Kidney glomerular epithelial cell (primary cell): ENCODE data around the gene CTIF.
"Not testable (repeated sequence)": the region's sequence is repeated elsewhere in the genome, so short reads cannot be mapped to it uniquely, and the experiment has no call there.

Experiments used
- DNase-seq: peaks from one replicate; lab custom pipeline; 2025; lab: John Stamatoyannopoulos, UW

CTIF gene

DNA sequence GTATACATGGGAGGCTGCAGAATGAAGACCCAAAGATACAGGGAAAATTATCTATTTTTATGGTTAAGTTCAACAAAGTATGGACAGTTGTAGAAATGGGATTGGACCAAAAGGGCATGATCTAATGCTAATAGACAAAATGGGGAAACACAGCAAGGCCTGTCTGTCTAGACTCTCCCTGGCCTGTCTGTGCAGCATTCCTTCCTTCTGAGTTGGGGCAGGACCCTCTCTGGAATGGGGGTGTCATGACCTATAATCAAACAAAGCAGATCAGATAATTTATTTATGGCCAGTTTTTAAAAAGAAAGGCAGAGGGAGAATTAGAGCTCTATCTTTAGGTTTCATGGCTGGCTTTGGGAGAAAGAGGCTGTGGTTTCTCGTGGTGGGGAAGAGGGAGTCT lies 104.4 kb downstream of the CTIF start:
- DNase-seq: no peak

DNA sequence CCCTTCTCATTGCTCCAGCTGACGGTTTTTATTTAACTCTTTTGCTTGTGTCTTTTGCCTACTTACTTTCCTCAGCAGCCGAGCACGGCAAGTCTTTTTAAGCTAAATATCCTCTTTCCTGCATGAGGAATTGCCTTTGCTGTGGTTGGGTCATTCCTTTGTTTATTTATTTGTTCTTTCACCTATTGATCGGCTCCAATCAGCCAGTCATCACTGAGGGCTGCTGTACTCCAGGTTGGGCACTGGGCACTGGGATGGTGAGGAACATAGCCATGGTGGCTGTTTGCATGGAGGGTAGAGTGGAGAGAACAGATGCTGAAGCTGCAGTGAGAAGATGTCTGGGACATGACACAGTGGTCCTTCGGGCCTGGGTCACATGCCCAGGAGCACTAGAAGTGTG lies 105.2 kb downstream of the CTIF start:
- no peak for DNase-seq

DNA sequence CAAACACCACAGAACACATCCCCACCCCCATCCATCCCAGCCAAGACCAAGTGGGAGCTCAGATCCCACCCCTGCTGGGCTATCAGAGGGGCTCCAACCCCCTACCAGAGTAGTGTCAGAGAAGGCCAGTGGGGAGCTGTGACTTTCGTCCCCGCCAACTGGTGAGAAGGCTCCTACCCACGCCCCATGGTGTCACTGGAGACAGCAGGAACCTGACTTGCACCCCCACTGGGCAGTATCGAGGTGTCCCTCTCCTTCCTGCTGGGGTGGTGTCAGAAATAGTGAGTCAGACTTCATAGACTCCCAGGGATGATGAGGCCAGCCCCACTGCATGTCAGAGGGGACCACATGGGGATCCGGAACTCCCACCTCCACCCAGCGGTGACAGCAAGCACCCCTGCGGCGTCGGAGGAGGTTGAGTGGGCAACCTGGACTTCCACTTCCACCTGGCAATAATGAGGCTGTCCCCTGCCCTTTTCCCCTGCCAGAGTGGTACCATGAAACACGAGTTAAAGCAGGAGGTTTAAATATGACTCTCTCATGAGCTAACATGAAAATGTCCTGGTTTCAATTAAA lies 106.7 kb downstream of the CTIF start:
- no peak for DNase-seq

DNA sequence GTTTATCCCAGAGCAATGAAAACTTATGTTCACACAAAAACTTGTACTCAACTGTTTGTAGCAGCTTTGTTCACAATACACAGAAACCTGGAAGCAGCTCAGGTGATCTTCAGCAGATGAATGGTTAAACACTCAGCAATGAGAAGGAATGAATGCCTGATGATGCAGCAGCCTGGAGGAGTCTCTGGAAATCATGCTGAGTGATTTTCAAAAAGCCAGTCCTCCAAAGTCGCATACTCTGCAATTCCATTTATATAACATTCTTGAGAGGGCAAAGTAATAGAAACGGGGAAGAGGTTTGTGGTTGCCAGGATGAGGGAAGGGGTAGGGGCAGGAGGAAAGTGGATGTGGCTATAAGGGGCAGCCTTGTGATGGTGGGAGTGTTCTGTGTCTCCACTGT lies 108.1 kb downstream of the CTIF start:
- DNase-seq: peak; percentile 40

DNA sequence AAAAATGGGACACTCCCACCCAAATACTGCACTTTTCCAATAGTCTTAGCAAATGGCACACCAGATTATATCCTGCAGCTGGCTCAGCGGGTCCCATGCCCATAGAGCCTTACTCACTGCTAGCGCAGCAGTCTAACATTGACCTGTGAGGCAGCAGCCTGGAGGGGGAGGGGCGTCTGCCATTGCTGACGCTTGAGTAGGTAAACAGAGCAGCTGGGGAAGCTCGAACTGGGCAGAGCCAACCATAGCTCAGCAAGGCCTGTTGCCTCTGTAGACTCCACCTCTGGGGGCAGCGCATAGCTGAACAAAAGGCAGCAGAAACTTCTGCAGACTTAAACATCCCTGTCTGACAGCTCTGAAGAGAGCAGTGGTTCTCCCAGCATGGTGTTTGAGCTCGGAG lies 110.4 kb downstream of the CTIF start:
- no peak for DNase-seq

DNA sequence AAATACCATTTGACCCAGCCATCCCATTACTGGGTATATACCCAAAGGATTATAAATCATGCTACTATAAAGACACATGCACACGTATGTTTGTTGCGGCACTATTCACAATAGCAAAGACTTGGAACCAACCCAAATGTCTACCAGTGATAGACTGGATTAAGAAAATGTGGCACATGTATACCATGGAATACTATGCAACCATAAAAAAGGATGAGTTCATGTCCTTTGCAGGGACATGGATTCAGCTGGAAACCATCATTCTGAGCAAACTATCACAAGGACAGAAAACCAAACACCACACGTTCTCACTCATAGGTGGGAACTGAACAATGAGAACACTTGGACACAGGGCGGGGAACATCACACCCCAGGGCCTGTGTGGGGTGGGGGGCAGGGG lies 115.8 kb downstream of the CTIF start:
- DNase-seq: not testable (repeated sequence)

DNA sequence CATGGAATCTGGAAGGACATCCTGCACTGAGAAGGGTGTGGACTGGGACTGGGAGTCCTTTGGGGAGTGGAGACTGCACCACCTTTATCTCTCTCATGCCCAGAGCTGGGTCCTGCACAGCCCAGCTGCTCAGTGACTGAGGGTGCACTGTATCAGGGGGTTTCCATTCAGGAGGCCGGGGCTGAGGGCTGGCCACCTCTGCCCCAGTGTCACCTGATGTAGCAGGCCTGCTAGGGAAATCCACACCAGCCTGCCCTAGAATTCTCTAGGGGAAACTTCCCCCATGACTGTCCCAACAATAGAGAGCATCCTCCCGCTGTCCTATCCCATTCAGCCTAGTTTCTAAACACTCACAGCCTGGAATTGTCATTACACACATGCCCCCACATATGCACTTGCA lies 116.7 kb downstream of the CTIF start:
- DNase-seq: no peak

DNA sequence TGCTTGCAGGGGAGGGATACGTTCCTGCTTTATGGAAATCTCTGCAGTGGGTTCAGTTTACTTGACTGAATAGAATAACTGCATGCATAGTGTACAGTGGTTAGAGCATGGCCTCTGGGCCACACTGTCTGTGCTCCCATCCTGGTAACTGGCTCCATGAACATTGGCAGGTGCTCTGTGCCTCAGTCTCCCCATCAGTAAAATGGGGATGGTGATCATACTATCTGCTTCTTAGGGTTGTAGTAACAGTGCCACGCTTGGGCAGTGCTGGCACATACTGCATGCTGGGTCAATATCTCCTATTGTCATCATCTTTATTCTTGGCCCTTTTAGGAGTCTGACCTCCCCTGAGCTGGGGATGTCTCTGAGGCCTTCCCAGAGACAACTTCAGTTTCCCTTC lies 117.3 kb downstream of the CTIF start:
- DNase-seq: no peak

DNA sequence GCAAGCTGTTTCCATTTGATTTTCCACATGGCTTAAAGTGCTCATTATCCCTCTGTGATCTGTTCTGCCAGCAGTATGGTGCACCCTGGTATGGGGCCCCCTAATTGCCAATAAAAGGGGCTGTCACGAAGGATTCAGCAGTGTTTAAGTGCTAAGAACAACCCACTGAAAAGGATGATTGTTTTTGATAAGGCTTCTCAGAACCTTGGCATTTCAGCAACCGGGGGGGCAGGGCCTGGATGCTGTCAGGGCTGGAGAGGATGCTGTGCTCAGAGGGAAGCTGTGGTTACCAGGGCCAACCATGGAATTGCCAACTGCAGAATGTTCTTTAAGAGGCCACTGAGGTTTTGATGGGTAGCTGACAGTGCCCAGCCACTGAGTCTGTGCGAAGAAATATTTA lies 117.8 kb downstream of the CTIF start:
- no peak for DNase-seq

DNA sequence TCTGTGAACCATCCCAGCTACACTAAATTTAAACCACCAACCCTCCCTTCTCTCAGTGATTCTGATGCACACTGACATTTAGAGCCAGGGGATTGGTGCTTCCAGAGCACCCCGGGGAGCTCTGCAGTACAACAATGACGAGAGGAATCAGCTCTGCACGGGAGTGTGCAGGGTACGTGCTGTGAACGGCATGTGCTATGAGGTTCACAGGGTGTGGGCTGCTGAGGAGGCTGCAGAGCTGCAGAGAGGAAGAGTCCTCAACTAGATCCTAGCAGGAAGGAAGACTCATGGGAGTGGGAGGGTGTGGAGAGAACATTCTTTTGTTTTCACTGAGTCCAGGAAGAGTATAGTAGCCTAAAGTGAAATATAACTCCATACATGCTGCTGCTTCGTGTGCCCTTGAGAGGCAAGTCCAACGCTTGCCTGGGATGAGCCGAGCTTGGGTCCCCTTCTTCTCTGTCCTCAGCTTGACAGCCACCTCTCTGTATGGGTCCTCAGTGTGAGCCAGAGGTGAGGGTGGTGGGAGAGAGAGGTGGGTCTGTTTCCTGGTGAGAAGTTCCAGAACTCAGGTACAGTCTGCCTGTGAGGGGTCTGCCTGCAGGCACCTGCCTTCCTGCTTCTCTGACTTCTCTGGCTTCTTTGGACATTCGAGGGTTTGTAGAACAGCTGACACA lies 118.8 kb downstream of the CTIF start:
- no peak for DNase-seq

DNA sequence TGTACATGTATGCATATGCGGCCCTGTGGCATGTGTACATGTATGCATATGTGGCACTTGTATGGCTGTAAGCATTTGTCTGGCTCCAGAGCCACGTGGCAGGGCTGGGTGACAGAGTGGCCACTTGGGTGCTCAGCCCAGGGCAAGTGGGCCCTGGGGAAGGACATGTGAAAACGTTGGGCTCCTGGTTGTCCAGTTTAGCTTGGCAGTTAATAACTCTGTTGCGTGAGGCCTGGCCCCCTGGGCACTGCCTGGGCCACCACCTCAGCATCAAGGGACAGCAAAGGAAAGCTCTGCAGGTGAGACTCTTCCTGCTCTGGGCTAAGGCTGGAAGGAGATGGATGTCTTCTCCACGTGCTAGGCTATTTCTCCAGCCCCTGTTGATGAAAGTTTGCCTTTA lies 119.9 kb downstream of the CTIF start:
- DNase-seq: no peak

DNA sequence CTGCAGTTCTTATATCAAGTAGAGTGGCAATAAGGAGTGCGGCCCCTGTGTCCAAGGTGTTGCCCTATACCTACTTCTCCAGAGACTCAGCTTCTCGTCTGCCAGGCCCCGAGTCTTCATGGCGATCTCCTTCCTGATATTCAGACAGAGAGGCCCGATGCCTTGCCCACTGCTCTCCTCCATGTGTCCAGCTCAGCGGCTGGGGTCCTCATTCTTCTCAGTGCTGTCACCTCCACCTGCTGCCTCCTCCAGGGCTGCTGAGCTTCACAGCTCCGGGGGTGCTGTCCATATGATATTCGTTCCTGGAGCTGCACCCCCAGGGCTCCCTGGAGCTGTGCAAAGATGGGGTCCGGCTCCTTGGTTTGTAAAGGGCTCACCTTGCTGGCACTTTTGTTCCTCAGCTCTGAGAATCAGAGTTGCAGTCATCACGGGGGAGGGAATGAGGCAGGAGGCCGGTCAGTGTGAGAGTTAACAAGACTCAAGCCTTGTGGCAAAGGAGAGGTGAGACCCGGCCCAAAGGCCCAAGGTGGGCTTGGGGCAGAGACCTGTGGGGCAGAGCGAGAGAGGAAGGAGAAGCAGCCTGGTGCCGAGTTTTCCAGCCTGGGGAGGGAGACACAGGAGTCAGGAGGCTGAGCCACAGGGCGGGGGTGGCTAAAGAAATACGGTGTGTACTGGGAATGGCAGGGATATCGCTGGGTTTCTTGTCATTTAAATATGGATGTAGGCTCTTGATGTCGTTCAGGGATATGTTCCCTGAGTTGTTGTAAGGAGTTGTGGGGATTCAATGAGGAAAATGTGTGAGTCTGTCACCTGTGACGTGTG lies 120.6 kb downstream of the CTIF start:
- no peak for DNase-seq

DNA sequence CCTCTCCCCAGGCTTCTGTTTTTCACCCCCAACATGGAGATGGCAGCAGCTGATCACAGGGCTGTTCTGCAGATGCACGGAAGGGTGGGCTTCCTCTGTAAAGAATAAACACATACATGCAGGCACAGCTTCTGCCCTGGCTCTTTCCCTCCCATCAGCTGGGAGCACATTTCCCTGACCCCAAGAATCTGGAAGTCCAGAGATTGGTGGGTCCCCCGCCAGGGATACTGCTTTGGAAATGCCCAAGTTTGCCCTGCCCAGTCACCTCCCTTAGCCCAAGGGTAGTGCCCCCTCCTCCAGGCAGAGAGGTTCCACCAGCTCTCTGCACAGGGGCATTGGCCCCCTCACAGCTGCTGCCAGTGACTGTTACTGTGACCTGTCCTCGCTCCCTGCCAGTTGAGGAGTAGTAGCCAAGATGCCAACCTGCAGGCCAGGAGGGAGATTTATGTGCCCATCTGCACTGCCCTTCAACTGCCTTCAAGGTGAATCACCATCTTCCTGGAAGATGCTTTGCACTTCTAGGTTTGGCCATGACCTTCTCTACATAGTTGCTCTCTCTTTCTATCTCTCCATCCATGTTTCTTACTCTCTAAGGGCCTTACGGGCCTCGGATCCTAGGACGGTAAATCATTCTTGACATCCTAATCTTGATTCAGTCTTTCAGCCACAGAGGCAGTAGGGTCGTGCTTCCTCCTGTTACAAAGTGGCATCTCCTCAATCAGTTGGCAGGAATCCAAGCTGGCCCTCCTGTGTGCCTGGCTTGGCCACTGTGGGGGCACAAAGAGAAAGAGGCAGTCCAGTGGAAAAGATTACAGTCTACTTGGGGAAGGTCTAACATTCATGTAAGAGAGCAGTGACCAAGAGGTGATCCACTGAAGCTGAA lies 121.8 kb downstream of the CTIF start:
- peak; percentile 17 for DNase-seq

DNA sequence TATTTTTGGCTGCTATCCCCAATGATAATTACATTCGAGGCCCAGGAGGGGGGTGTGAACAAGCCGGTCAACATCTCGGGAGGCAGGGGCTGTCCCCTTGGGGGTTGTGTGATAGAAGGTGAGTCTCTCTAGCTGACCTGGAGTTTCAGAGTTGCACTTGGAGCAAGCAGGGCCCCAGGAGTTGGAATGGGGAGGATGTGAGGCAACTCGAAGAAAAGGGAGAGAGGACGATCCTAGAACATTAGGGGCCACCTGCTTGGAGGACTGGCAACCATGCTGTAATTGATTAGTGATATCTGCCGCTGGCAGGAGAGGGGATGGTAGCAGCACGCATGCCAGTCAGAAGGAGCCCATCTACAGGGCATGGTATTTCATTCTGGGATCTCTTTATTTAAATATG lies 122.6 kb downstream of the CTIF start:
- no peak for DNase-seq

DNA sequence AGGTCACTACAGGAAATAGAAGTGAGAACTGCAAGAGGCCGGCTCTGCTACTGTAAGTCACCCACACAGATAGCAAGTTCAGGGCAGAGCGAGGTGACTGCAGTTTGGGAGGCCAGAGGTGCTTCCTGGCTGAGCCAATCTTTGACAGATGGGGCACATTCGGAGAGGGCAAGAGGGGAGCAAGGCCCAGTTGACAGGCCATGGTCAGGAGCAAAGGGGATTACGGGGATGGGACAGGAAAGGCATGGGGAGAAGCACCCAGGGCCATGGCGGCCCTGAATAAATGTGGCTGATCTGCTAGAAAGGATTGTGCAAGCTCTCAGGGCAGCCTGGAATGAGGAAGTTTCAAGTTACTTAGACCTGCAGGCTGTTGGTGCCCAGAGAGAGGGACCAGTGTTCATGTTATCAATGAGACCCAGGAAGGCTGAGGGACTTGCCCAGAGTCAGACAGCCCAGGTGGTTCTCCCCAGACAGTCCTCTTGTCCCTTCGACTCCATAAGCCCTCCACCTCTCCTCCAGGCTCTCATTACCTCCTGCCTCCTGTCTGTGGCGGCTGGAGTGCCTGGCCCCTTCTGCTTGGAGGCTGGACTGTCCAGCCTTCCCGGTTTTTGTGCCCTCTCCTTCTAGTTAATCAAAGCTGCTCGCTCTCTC lies 123.3 kb downstream of the CTIF start:
- no peak for DNase-seq

DNA sequence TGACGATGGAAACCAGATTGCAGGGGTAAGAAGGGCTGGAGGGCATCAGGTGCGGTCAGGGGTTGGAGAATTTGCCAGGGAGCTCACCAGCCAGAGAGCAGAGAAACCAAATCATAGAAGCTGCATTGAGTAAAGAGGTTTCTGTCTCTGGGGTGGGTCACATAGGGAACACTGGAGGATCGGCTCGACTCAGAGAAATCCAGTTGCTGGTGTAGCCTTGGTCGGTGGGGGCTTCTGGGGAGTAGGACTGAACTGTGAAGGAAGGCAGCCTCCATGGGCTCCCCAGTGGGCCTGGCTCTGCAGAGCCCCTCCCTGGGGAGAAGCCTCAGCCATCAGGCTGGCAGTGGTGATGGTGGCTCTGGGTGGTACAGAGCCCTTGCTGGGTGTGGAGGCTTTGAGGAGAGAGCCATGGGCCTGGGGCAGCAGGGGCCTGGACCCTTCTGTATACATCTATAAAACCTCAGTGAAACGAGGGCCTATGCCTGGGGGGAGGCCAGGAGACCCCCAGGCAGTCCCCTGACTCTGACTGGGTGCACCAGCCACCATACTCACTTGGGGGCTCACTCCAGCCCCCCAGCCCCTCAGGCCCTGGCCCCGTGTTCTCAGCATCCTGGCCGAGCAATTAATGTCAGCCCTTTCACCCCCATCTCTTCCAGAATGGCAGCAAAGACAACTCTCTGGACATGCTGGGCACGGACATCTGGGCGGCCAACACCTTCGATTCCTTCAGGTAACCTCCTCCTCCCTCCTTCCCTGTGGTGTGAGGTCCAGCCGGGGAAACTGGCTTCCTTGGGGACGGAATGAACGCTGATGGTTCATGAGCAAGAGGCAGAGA lies 124.5 kb downstream of the CTIF start:
- DNase-seq: no peak

DNA sequence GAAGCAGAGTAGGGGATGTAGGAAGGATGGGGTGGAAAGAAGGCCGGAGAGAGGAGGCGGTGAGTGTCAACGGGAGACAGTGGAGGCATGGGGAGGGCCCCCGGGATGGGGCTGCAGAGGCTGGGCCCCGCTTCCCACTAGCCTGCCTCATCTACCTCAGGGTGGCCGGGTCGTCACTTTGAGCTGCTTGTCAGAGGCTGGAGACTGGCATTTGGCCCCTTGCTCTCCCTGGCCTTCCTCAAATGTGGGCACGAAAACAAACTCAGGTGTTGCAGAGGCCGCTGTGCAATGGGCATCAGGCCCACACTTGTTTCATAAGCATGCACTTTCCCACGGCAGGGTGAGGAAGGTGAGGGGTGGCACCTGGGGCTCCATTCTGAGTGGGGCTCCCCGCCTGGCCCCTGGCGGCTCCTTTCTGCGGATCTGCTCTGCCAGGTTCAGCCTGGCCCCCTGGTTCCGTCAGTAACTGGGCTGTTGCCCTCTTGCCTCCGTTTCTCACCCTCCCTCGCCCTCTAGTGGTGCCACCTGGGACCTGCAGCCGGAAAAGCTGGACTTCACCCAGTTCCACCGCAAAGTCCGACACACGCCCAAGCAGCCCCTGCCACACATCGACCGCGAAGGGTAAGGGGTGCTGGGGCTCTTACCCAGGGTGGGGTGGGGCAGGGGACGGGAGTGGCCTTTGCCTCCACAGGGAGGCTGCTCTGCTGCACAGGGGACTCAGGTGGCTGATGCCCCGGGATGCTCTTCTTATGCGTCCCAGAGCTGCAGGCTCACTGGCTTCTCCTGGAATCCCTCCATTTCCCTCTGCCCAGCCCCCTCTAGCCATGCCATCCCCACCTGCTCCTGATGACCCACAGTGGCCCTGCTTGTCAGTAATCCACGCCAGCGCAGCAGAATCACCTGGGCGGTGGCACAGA lies 125.4 kb downstream of the CTIF start:
- DNase-seq: peak; percentile 47

DNA sequence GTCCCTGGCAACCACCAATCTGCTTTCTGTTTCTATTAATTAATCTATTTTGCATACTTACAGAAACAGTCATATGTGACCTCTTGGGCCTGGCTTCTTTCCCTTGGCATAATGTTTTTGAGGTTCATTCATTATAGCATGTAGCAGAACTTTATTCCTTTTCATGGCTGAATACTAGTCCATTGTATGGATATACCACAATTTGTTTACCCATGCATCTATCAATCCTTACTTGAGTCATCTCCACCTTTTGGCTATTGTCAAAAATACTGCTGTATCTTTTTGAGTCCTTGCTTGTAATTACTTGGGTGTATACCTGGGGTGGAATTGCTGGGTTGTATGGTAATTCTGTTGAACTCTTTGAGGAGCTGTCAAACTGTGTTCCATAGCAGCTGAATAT lies 126.8 kb downstream of the CTIF start:
- no peak for DNase-seq

DNA sequence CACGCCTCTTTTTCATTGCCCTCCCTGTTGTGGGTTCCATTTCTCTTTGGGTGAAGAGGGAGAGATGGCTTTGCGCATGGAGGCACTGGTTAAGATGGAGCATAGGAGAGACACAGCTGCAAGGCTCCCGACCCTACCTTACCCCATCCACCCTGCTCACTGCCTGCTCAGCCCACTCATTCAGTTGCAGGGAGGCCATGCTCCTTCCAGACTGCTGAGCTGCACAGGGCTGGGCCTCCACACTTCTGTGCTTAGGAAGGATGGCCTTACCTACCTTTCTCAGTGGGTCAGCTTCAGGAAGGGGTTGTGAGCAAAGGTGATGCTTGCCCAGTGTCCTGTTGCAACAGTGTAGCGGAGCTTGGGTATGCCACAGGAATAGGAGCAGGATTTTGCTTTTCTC lies 127.8 kb downstream of the CTIF start:
- DNase-seq: no peak
